Lower leg skin (tissue), 4 donors: Measurements from ENCODE around the gene CCL23. TPM values are rescaled to one million over a fixed set of nuclear protein-coding genes. Genes with fewer than 3 reads are reported as not detected.
A peak's percentile ranks its signal among the peaks of the same experiment; 100 is the strongest.

ENCODE experiments used
- DNase-seq, 2 donors: peaks; one replicate each; pipeline ENCODE4 v3.0.0-alpha.2; 2019; ENCODE audit warnings: low spot score in 2 of 2
- H3K4me3 ChIP-seq: fragments of 200-600 bp; sonication (generic); 2 replicates; pipeline ENCODE4 v1.5.1; 2017; ENCODE audit warnings: mild to moderate bottlenecking, low read depth; ENCODE audit not compliant: poor library complexity, severe bottlenecking
- CTCF ChIP-seq, 3 donors: fragments of 450-650 bp; IDR thresholded peaks; one replicate each; pipeline ENCODE4 v1.5.1; 2016; ENCODE audit warnings: antibody characterized with exemption in 3 of 3, mild to moderate bottlenecking in 3 of 3, moderate library complexity in 2 of 3
- POLR2A ChIP-seq, 2 donors: fragments of 450-650 bp; IDR thresholded peaks; one replicate each; pipeline ENCODE4 v1.6.1; 2016 to 2017; ENCODE audit warnings: antibody characterized with exemption in 2 of 2, mild to moderate bottlenecking in 1 of 2, moderate library complexity in 1 of 2
- WGBS, 2 donors: methylation state at CpG; one replicate each; pipeline ENCODE4 v1.1.5; 2018; 5-methylcytosine and 5-hydroxymethylcytosine counted together
- intact Hi-C: fragments of 100-400 bp; cut with DNase I; formaldehyde crosslinking; loops from one replicate; pipeline ENCODE4 v1.15.0; 2023; ENCODE audit warnings: low total_unique reads
- total RNA-seq, 4 donors: library from RNA; depleted of rRNA; stranded (reverse); fragments of >200 nt; gene quantifications; one replicate each; pipeline ENCODE4 v1.1.0, GENCODE V29; 2016

Gene CCL23
- total RNA-seq, 4 donors from 2014 or later, result 0.95 to 11.2 (median 3.9) TPM; not detected in 1

- peak in 1 of 2 donors; percentile 63 for DNase-seq
- H3K4me3 ChIP-seq, result no peak overlapping the region
- intact Hi-C loops, result no loop called here
- TF ChIP-seq CTCF (IDR thresholded peaks at IDR 0.05), result no peak
- no peak for TF ChIP-seq POLR2A (IDR thresholded peaks at IDR 0.05)
- 71 to 72% methylated on average over 4 of the region's 4 CpGs for WGBS, 2 donors
Observed at GRCh38 chr17:35981908-35982330, 35.9 kb downstream of the CCL23 start.

DNA sequence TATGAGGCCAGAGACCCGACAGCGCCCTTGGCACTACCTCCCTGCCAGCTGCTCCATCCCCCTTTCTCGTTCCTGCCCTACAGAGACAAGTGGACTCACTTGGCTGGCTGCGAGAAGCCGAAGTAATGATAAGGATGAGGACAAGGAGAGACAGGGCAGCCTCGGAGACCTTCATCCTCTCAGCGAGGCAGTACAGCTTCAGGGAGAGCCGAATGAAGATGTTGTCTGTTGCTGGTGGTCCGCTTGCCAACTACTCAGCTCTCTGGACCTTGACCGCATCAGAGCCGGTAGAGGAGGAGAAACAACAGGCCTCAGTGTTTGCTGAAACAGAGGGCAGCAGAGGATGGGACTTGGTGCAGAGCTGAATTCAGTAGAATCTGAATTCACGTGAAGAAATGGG is 36.5 kb downstream of the CCL23 start, which contains the start of gene CCL16:
CCL16 (minus strand) TSS at position 252 of the 400 bp plus-strand sequence; CDS start at position 175, 77 bp downstream.
- 91 to 92% methylated on average over 12 of the region's 12 CpGs for WGBS, 2 donors
- no peak within 1 kb of the TSS for H3K4me3 ChIP-seq
- peak in 1 of 2 donors; percentile 25 for DNase-seq
- TF ChIP-seq POLR2A (IDR thresholded peaks at IDR 0.05) (no peak), CTCF (IDR thresholded peaks at IDR 0.05) (no peak)
- intact Hi-C loops, result no loop called here

- H3K4me3 ChIP-seq, result no peak overlapping the region
- DNase-seq, result no peak
- TF ChIP-seq POLR2A (IDR thresholded peaks at IDR 0.05) (no peak), CTCF (IDR thresholded peaks at IDR 0.05) (no peak)
- intact Hi-C loops, result no loop called here
- 77 to 79% methylated on average over 3 of the region's 3 CpGs for WGBS, 2 donors
Observed at GRCh38 chr17:35978346-35978745, 39.4 kb downstream of the CCL23 start.

GRCh38 chr17:35977509-35977908 is 40.3 kb downstream of the CCL23 start:
- TF ChIP-seq CTCF (IDR thresholded peaks at IDR 0.05), result no peak
- no peak for TF ChIP-seq POLR2A (IDR thresholded peaks at IDR 0.05)
- DNase-seq, result no peak
- intact Hi-C loops, result no loop called here
- H3K4me3 ChIP-seq, result no peak overlapping the region
- WGBS, 2 donors, result 95 to 97% methylated on average over 7 of the region's 7 CpGs

GRCh38 chr17:35973333-35974260 is 44.2 kb downstream of the CCL23 start:
- intact Hi-C loops, result no loop called here

More at GRCh38 chr17:35973333-35974260, 44.2 kb downstream of the CCL23 start:
- TF ChIP-seq CTCF (IDR thresholded peaks at IDR 0.05) (peak in 1 of 3 donors; percentile 58), POLR2A (IDR thresholded peaks at IDR 0.05) (no peak)
- WGBS, 2 donors, result 49 to 52% methylated on average over 10 of the region's 10 CpGs
- no peak overlapping the region for H3K4me3 ChIP-seq
- DNase-seq, result peak in 1 of 2 donors; percentile 81
